OCI-LY7 (cell line): ENCODE data around the gene PSMD1. TPM values are rescaled to one million over a fixed set of nuclear protein-coding genes. Genes with fewer than 3 reads are reported as not detected.

Source experiments
- BruUV-seq: library from RNA; stranded (reverse); fragments of 400-500 nt; replicated peaks from 2 replicates; lab custom pipeline; 2021; lab: Mats Ljungman, UMichigan
- CTCF ChIA-PET: fragments of 300-600 bp; sonication (Branson Sonifier 250); formaldehyde crosslinking; loops from one replicate; lab custom pipeline; 2022; ENCODE audit warnings: antibody characterized with exemption; ENCODE audit not compliant: unreplicated experiment; lab: Charles Lee
- POLR2A ChIA-PET: fragments of 300-600 bp; sonication (Branson Sonifier 250); formaldehyde crosslinking; loops from one replicate; lab custom pipeline; 2022; ENCODE audit warnings: antibody characterized with exemption; lab: Charles Lee
- DNase-seq: peaks from one replicate; pipeline ENCODE4 v3.0.0-alpha.2; 2015; ENCODE audit warnings: low spot score
- H2AFZ ChIP-seq: fragments of 200-600 bp; sonication (generic), shearing (Covaris generic); 2 replicates; pipeline ENCODE4 v1.6.1; 2014; ENCODE audit warnings: mild to moderate bottlenecking, antibody characterized with exemption, low read length, moderate library complexity
- H3K27ac ChIP-seq: fragments of 200-600 bp; sonication (generic); 2 replicates; pipeline ENCODE4 v1.5.1; 2014; ENCODE audit warnings: mixed run types, low read depth, mild to moderate bottlenecking, moderate library complexity, low read length, inconsistent platforms; ENCODE audit not compliant: poor library complexity, severe bottlenecking
- H3K36me3 ChIP-seq: fragments of 200-600 bp; sonication (generic); 2 replicates; pipeline ENCODE4 v1.6.1; 2014; ENCODE audit warnings: mild to moderate bottlenecking, antibody characterized with exemption, low read length, moderate library complexity, mixed read lengths; ENCODE audit not compliant: insufficient read depth
- H3K4me1 ChIP-seq: fragments of 200-600 bp; sonication (generic); 2 replicates; pipeline ENCODE4 v1.5.1; 2014; ENCODE audit warnings: mild to moderate bottlenecking, low read length; ENCODE audit not compliant: insufficient read depth, poor library complexity, severe bottlenecking
- H3K4me2 ChIP-seq: fragments of 200-600 bp; sonication (generic); 2 replicates; pipeline ENCODE4 v1.6.1; 2014; ENCODE audit warnings: mild to moderate bottlenecking, low read length
- H3K4me3 ChIP-seq: fragments of 200-600 bp; sonication (generic); 2 replicates; pipeline ENCODE4 v1.5.1; 2014; ENCODE audit warnings: mild to moderate bottlenecking, low read depth, low read length; ENCODE audit not compliant: poor library complexity, severe bottlenecking
- H3K79me2 ChIP-seq: fragments of 200-600 bp; sonication (generic); 2 replicates; pipeline ENCODE4 v1.6.1; 2016; ENCODE audit warnings: low read depth, mild to moderate bottlenecking, low read length, moderate library complexity, mixed read lengths; ENCODE audit not compliant: insufficient read depth
- H3K9me2 ChIP-seq: fragments of 200-600 bp; sonication (generic); 2 replicates; pipeline ENCODE4 v1.6.1; 2016; ENCODE audit warnings: mild to moderate bottlenecking, low read length, mixed read lengths; ENCODE audit not compliant: insufficient read depth
- H3K9me3 ChIP-seq: fragments of 200-600 bp; sonication (generic); 2 replicates; pipeline ENCODE4 v1.6.1; 2014; ENCODE audit warnings: mild to moderate bottlenecking, mixed run types, low read length, mixed read lengths
- H4K20me1 ChIP-seq: fragments of 200-600 bp; sonication (generic); 2 replicates; pipeline ENCODE4 v1.6.1; 2014; ENCODE audit warnings: mild to moderate bottlenecking, antibody characterized with exemption, low read length, moderate library complexity, mixed read lengths; ENCODE audit not compliant: insufficient read depth
- EZH2phosphoT487 ChIP-seq: fragments of 200-600 bp; sonication (generic); IDR thresholded peaks from 2 replicates; pipeline ENCODE4 v1.6.1; 2018; ENCODE audit warnings: low read depth, borderline replicate concordance, mild to moderate bottlenecking, mixed run types, antibody characterized with exemption, low read length, moderate library complexity, mixed read lengths
- intact Hi-C: fragments of 100-400 bp; cut with micrococcal nuclease; formaldehyde crosslinking; loops from one replicate; pipeline ENCODE4 v1.10.0; 2022; ENCODE audit not compliant: unreplicated experiment
- total RNA-seq, 2 experiments: library from RNA; depleted of rRNA in 1 of 2; stranded (reverse); fragments of >200 nt in 1 of 2; shearing (Covaris generic) in 1 of 2; gene quantifications; 2 replicates each; pipeline ENCODE4 v1.2.3, GENCODE V29; 2014 to 2022
- TF ChIP-seq, protein P1 (sequence below): fragments of 200-600 bp; sonication (generic); conservative IDR thresholded peaks from 2 replicates; pipeline ENCODE4 v1.5.1; 2014; ENCODE audit warnings: mild to moderate bottlenecking, antibody characterized with exemption, low read length, moderate library complexity, mixed read lengths

PSMD1 gene
- total RNA-seq, 2 experiments from 2014 or later = 60.5 to 105 TPM

- BruUV-seq = no TSS peak
- H3K27ac ChIP-seq = no peak overlapping the region
- no peak overlapping the region for H2AFZ ChIP-seq
- TF ChIP-seq, protein P1, sequence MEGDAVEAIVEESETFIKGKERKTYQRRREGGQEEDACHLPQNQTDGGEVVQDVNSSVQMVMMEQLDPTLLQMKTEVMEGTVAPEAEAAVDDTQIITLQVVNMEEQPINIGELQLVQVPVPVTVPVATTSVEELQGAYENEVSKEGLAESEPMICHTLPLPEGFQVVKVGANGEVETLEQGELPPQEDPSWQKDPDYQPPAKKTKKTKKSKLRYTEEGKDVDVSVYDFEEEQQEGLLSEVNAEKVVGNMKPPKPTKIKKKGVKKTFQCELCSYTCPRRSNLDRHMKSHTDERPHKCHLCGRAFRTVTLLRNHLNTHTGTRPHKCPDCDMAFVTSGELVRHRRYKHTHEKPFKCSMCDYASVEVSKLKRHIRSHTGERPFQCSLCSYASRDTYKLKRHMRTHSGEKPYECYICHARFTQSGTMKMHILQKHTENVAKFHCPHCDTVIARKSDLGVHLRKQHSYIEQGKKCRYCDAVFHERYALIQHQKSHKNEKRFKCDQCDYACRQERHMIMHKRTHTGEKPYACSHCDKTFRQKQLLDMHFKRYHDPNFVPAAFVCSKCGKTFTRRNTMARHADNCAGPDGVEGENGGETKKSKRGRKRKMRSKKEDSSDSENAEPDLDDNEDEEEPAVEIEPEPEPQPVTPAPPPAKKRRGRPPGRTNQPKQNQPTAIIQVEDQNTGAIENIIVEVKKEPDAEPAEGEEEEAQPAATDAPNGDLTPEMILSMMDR = no peak
- TF ChIP-seq EZH2phosphoT487 = no peak
- H3K4me3 ChIP-seq = no peak overlapping the region
- no peaks in the 10 kb centered on the region for H4K20me1 ChIP-seq
- ChIA-PET POLR2A (interaction anchor here (0.8 to 2.0 kb wide), 4 partner anchors 9 to 100 kb away, joined by 3 to 7 read pairs (median 4); no protein-coding TSS in a partner anchor), CTCF (no interaction called here)
- no peaks in the 10 kb centered on the region for H3K79me2 ChIP-seq
- H3K4me2 ChIP-seq = no peak overlapping the region
- no peaks in the 10 kb centered on the region for H3K4me1 ChIP-seq
- no peaks in the 10 kb centered on the region for H3K9me3 ChIP-seq
- H3K36me3 ChIP-seq = peaks cover 67% of the 10 kb centered on the region
- intact Hi-C loops = loop anchor here (2.0 kb wide), 1 partner anchor 17 kb away; no protein-coding TSS in a partner anchor
- H3K9me2 ChIP-seq = no peaks in the 10 kb centered on the region
- DNase-seq = no peak
These were observed 55.3 kb downstream of the PSMD1 start for GRCh38 chr2:231111987-231112386.

- no peak overlapping the region for H2AFZ ChIP-seq
- H3K27ac ChIP-seq = no peak overlapping the region
- ChIA-PET POLR2A (interaction anchor here (0.6 to 1.4 kb wide), 2 partner anchors 11 to 780 kb away, joined by 3 to 4 read pairs; no protein-coding TSS in a partner anchor), CTCF (no interaction called here)
- intact Hi-C loops = no loop called here
- H3K9me3 ChIP-seq = no peaks in the 10 kb centered on the region
- no peak for TF ChIP-seq EZH2phosphoT487
- TF ChIP-seq, protein P1 = no peak
- H3K4me1 ChIP-seq = no peaks in the 10 kb centered on the region
- BruUV-seq = no TSS peak
- H3K4me3 ChIP-seq = no peak overlapping the region
- no peak for DNase-seq
- no peaks in the 10 kb centered on the region; the same call in 1 of the 2 replicates for H4K20me1 ChIP-seq
- no peaks in the 10 kb centered on the region for H3K9me2 ChIP-seq
- H3K36me3 ChIP-seq = peaks cover 53% of the 10 kb centered on the region
- no peak overlapping the region for H3K4me2 ChIP-seq
- H3K79me2 ChIP-seq = no peaks in the 10 kb centered on the region
These were observed 56.8 kb downstream of the PSMD1 start for GRCh38 chr2:231113489-231113888.

GRCh38 chr2:231115651-231116050, 59.0 kb downstream of the PSMD1 start:
- no TSS peak for BruUV-seq
- DNase-seq = no peak
- Histone ChIP-seq H2AFZ (no peak overlapping the region), H3K4me3 (no peak overlapping the region), H3K27ac (no peak overlapping the region), H3K9me2 (no peaks in the 10 kb centered on the region), H3K4me1 (no peaks in the 10 kb centered on the region), H3K9me3 (no peaks in the 10 kb centered on the region), H3K4me2 (no peak overlapping the region), H3K79me2 (no peaks in the 10 kb centered on the region), H4K20me1 (no peaks in the 10 kb centered on the region; the same call in 1 of the 2 replicates), H3K36me3 (peaks cover 34% of the 10 kb centered on the region)
- ChIA-PET POLR2A (interaction anchor here (0.7 kb wide), 1 partner anchor 14 kb away, joined by 3 read pairs; no protein-coding TSS in a partner anchor), CTCF (no interaction called here)
- no peak for TF ChIP-seq EZH2phosphoT487
- TF ChIP-seq, protein P1 = no peak
- intact Hi-C loops = no loop called here
